H1 (cell line): Measurements from ENCODE around the gene POLE. TPM values are rescaled to one million over a fixed set of nuclear protein-coding genes. Genes with fewer than 3 reads are reported as not detected.

ENCODE experiments used
- CHD2 ChIP-seq: IDR thresholded peaks from 2 replicates; pipeline ENCODE4 v1.6.1; 2012; ENCODE audit warnings: low read length, improper control_type of control experiment
- CREB1 ChIP-seq: IDR thresholded peaks from 2 replicates; pipeline ENCODE4 v1.6.1; 2012; ENCODE audit warnings: inconsistent platforms
- MAFK ChIP-seq: IDR thresholded peaks from 2 replicates; pipeline ENCODE4 v1.6.1; 2012; ENCODE audit warnings: low read depth, mild to moderate bottlenecking, improper control_type of control experiment, low read length
- POLR2AphosphoS5 ChIP-seq: IDR thresholded peaks from 2 replicates; pipeline ENCODE4 v1.6.1; 2011; ENCODE audit warnings: low read depth, low read length
- polyA plus RNA-seq, 7 experiments: library from polyadenylated mRNA; depleted of rRNA in 3 of 7; stranded (reverse) in 5 of 7; unstranded in 2 of 7; fragments of >200 nt in 5 of 7; fragments of 200-250 nt in 2 of 7; gene quantifications; 1 replicate in 5 of 7; 2 replicates in 1 of 7; 4 replicates in 1 of 7; pipeline versions ENCODE4 v1.2.1 to v1.2.3, GENCODE V29; 2011 to 2013; ENCODE audit warnings: missing spikeins in 2 of 7, mixed read lengths in 2 of 7
- total RNA-seq: library from RNA; stranded (reverse); fragmentation: NEBNext Ultra II Directional; extraction: Animal tissue kit (Norgen Biotek cat#: 25700); gene quantifications from 2 replicates; pipeline ENCODE4 v1.2.1, GENCODE V29; 2021

POLE gene
- total and polyA plus RNA-seq, 2 of the 8 experiments (the other 6 are each of a cell fraction or from before 2014, with no cell fraction given), result 59.7 to 115 TPM

DNA sequence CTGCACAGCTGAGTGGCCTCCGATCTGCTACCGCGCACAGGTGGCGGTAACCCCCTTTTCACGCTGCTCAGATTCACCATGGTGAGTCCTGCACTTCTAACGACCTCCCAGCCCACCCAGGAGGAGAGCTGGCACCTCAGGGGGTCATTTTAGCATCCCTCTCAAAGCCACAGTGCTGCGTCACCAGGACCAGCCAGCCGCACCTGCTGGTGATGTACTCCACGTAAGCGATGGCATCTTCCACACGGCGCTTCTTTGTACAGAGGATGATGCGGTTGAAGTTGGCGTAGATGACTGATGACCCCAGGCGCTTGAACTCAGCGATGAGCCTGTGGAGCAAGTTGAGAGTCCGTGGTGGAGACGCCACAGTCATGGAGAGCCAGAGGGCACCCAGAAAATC lies 49.3 kb downstream of the POLE start (continued):
- TF ChIP-seq POLR2AphosphoS5 (no peak), MAFK (no peak), CREB1 (no peak), CHD2 (no peak)
